Esophagus squamous epithelium (tissue), 5 donors: ENCODE data around the gene BAZ2B. TPM values are rescaled to one million over a fixed set of nuclear protein-coding genes. Genes with fewer than 3 reads are reported as not detected.

ENCODE experiments used
- DNase-seq: peaks from one replicate; lab custom pipeline; 2025; lab: John Stamatoyannopoulos, UW
- H3K27ac ChIP-seq, 4 donors: fragments of 200-600 bp; sonication (generic); one replicate each; pipeline ENCODE4 v1.5.1; 2016 to 2019; ENCODE audit warnings: mild to moderate bottlenecking in 1 of 4
- H3K27me3 ChIP-seq, 4 donors: fragments of 200-600 bp; sonication (generic); 1 replicate in 3 of 4; 2 replicates in 1 of 4; pipeline versions ENCODE4 v1.5.1 to v1.6.0; 2017 to 2021; ENCODE audit warnings: antibody characterized with exemption in 1 of 4
- H3K36me3 ChIP-seq, 3 donors: fragments of 200-600 bp; sonication (generic); one replicate each; pipeline ENCODE4 v1.5.1; 2016 to 2019
- H3K4me1 ChIP-seq, 3 donors: fragments of 200-600 bp; sonication (generic); one replicate each; pipeline ENCODE4 v1.5.1; 2017 to 2019
- H3K4me3 ChIP-seq, 4 donors: fragments of 200-600 bp; sonication (generic); 1 replicate in 3 of 4; 2 replicates in 1 of 4; pipeline ENCODE4 v1.5.1; 2016 to 2019; ENCODE audit warnings: mild to moderate bottlenecking in 2 of 4, moderate library complexity in 1 of 4
- H3K9me3 ChIP-seq, 3 donors: fragments of 200-600 bp; sonication (generic); one replicate each; pipeline ENCODE4 v1.5.1; 2016 to 2019
- POLR2A ChIP-seq, 4 donors: fragments of 450-650 bp; IDR thresholded peaks; one replicate each; pipeline ENCODE4 v1.6.1; 2017; ENCODE audit warnings: antibody characterized with exemption in 4 of 4, mild to moderate bottlenecking in 4 of 4, moderate library complexity in 3 of 4
- WGBS, 2 donors: methylation state at CpG; one replicate each; pipeline ENCODE4 v1.1.5; 2018; 5-methylcytosine and 5-hydroxymethylcytosine counted together
- intact Hi-C: fragments of 100-400 bp; cut with DNase I; formaldehyde crosslinking; loops from one replicate; pipeline ENCODE4 v1.15.0; 2022
- total RNA-seq, 4 donors: library from RNA; depleted of rRNA; stranded (reverse); fragments of >200 nt; gene quantifications; one replicate each; pipeline ENCODE4 v1.1.0, GENCODE V29; 2016
- TF ChIP-seq, protein P1 (sequence below), 6 experiments: fragments of 450-650 bp in 4 of 6; fragments of 200-600 bp in 2 of 6; sonication (generic) in 2 of 6; IDR thresholded peaks; one replicate each; pipeline ENCODE4 v1.5.1; 2016 to 2019; ENCODE audit warnings: antibody characterized with exemption in 6 of 6, mild to moderate bottlenecking in 4 of 6, moderate library complexity in 4 of 6
- donor health status: DM: yes; HTN: yes; CAD: no.

Gene BAZ2B
- total RNA-seq, 4 donors from 2014 or later, result 41.6 to 94.6 (median 54.1) TPM

DNA sequence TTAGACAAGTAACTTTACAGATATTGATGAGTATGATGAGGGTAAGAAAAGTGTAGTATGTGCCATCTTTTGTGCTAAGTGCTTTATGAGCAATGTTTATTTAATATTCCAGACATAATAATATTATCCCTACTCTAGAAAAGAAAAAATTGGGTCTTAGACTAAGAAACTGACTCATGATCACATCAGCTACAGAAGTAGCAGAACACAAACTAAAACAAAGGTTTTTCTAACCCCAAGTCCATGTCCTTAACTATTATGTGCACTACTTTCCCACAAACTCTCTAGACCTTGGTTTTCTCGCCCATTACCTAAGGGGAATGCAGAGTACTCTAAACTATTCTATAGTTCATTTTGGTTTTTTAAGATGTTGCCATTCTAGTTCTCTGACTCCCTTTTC lies 64.5 kb downstream of the BAZ2B start:
- Histone ChIP-seq H3K4me1 (no peaks in the 10 kb centered on the region), H3K36me3 (peaks cover 0 to 5% (median 0%) of the 10 kb centered on the region in 3 donors), H3K27me3 (no peaks in the 10 kb centered on the region), H3K4me3 (no peak overlapping the region), H3K9me3 (no peaks in the 10 kb centered on the region), H3K27ac (no peak overlapping the region)
- intact Hi-C loops, result no loop called here
- DNase-seq, result no peak
- 80 to 96% methylated on average over 1 of the region's 1 CpG for WGBS, 2 donors
- TF ChIP-seq, protein P1, sequence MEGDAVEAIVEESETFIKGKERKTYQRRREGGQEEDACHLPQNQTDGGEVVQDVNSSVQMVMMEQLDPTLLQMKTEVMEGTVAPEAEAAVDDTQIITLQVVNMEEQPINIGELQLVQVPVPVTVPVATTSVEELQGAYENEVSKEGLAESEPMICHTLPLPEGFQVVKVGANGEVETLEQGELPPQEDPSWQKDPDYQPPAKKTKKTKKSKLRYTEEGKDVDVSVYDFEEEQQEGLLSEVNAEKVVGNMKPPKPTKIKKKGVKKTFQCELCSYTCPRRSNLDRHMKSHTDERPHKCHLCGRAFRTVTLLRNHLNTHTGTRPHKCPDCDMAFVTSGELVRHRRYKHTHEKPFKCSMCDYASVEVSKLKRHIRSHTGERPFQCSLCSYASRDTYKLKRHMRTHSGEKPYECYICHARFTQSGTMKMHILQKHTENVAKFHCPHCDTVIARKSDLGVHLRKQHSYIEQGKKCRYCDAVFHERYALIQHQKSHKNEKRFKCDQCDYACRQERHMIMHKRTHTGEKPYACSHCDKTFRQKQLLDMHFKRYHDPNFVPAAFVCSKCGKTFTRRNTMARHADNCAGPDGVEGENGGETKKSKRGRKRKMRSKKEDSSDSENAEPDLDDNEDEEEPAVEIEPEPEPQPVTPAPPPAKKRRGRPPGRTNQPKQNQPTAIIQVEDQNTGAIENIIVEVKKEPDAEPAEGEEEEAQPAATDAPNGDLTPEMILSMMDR (IDR thresholded peaks at IDR 0.05), result no peak
- TF ChIP-seq POLR2A (IDR thresholded peaks at IDR 0.05), result no peak

DNA sequence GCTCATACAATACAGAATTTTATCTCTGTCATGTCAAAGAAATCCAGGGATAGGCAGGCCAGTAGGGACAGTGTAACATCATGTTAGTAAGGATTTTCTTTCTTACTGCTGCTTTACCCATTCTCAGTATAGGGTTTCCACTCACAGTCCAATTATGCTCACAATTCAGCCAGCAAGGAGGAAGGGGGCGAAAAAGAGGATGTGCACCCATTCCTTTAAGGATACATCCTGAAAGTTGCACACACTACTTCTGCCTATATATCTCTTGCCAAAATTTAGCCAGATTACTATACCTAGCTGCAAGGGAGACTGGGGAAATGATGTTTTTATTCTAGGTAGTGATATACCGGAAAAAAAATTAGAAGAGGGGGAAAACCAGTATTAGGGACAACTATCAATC lies 66.1 kb downstream of the BAZ2B start:
- H3K27ac ChIP-seq, result no peak overlapping the region
- DNase-seq, result no peak
- no peaks in the 10 kb centered on the region for H3K27me3 ChIP-seq
- no peak overlapping the region for H3K4me3 ChIP-seq
- H3K36me3 ChIP-seq, result peaks cover 0 to 5% (median 0%) of the 10 kb centered on the region in 3 donors
- 94 to 97% methylated on average over 2 of the region's 2 CpGs for WGBS, 2 donors
- H3K9me3 ChIP-seq, result no peaks in the 10 kb centered on the region
- intact Hi-C loops, result no loop called here
- H3K4me1 ChIP-seq, result no peaks in the 10 kb centered on the region
- TF ChIP-seq, protein P1 (IDR thresholded peaks at IDR 0.05), result no peak
- TF ChIP-seq POLR2A (IDR thresholded peaks at IDR 0.05), result no peak

DNA sequence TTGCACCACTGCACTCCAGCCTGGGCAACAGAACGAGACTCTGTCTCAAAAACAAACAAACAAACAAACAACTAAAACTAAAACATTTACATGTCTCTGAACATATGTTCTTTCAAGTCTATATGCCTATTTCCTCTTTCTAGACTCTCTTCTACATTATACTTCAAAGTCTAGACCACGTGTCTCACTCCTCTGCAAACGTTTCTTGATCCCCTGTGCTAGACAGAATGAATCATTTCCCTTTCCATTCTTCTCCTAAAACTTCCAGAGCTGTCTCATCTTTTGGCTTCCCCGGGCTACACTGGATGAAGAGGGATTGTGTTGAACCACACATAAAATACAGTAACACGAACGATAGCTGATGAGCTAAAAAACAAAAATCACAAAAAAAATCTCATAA lies 67.1 kb downstream of the BAZ2B start:
- no peak for DNase-seq
- H3K9me3 ChIP-seq, result no peaks in the 10 kb centered on the region
- WGBS, 2 donors, result 65 to 67% methylated on average over 6 of the region's 6 CpGs
- no peak overlapping the region for H3K27ac ChIP-seq
- H3K27me3 ChIP-seq, result no peaks in the 10 kb centered on the region
- intact Hi-C loops, result no loop called here
- TF ChIP-seq POLR2A (IDR thresholded peaks at IDR 0.05), result no peak
- TF ChIP-seq, protein P1 (IDR thresholded peaks at IDR 0.05), result no peak
- H3K36me3 ChIP-seq, result peaks cover 0 to 5% (median 0%) of the 10 kb centered on the region in 3 donors
- H3K4me3 ChIP-seq, result no peak overlapping the region
- H3K4me1 ChIP-seq, result peaks cover 0 to under 1% (median 0%) of the 10 kb centered on the region in 3 donors

DNA sequence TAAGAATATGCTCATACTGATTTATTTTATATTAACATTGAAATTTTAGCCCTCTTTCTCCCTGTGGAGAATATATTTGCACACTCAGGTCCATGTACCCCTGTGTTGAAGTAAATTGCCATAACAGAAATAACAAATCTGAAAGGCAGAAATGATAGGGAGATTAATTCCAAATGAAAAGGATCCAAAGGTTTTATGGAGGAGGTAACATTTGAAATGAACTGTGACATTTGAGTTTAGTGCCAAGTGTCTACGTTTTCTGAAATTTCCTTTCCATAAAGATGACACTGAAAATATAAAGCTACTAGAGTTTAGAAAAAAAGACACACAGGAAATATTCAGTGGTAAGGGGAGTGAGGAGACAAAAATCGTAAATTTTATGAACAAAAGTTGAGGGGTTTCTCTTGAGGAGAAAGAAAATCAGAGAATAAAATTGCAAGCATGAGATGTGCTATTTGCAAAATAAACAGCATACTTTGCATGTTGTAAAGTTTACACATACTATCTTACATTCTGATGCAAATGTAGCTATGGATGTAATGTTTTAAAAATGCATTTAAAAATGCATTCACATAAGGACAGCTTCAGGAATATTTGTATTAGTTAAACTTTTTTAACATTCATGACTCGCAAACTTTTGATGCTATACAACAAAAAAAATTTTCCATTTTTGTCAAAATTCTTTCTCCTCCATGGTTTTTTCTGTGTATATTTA lies 69.5 kb downstream of the BAZ2B start:
- intact Hi-C loops, result no loop called here
- peaks cover 0 to 7% (median 0%) of the 10 kb centered on the region in 3 donors for H3K9me3 ChIP-seq
- H3K27me3 ChIP-seq, result no peaks in the 10 kb centered on the region
- peaks cover 0 to 4% (median 0%) of the 10 kb centered on the region in 3 donors for H3K4me1 ChIP-seq
- H3K36me3 ChIP-seq, result peaks cover 0 to 15% (median 0%) of the 10 kb centered on the region in 3 donors
- no peak overlapping the region for H3K4me3 ChIP-seq
- WGBS, 2 donors, result 73 to 75% methylated on average over 3 of the region's 3 CpGs
- no peak for DNase-seq
- TF ChIP-seq, protein P1 (IDR thresholded peaks at IDR 0.05), result no peak
- no peak for TF ChIP-seq POLR2A (IDR thresholded peaks at IDR 0.05)
- H3K27ac ChIP-seq, result no peak overlapping the region

GRCh38 chr2:159546039-159546438 lies 70.3 kb downstream of the BAZ2B start:
- no peak for DNase-seq
- no peaks in the 10 kb centered on the region for H3K27me3 ChIP-seq
- H3K9me3 ChIP-seq, result peaks cover 0 to 10% (median 0%) of the 10 kb centered on the region in 3 donors
- peaks cover 0 to 23% (median 0%) of the 10 kb centered on the region in 3 donors for H3K36me3 ChIP-seq
- TF ChIP-seq, protein P1 (IDR thresholded peaks at IDR 0.05), result no peak
- TF ChIP-seq POLR2A (IDR thresholded peaks at IDR 0.05), result no peak
- intact Hi-C loops, result no loop called here
- no peak overlapping the region for H3K27ac ChIP-seq
- WGBS, 2 donors, result 87 to 88% methylated on average over 9 of the region's 9 CpGs
- H3K4me3 ChIP-seq, result no peak overlapping the region
- H3K4me1 ChIP-seq, result peaks cover 0 to 4% (median 0%) of the 10 kb centered on the region in 3 donors
